H1 (cell line): ENCODE measurements around the gene KCNQ2. TPM values are rescaled to one million over a fixed set of nuclear protein-coding genes. Genes with fewer than 3 reads are reported as not detected.

Source experiments
- CTCF ChIA-PET: fragments of 300-600 bp; sonication (Branson Sonifier 250); formaldehyde crosslinking; loops from one replicate; lab custom pipeline; 2021; ENCODE audit not compliant: partially characterized antibody; lab: Charles Lee
- POLR2A ChIA-PET: fragments of 300-600 bp; sonication (Branson Sonifier 250); formaldehyde crosslinking; loops from one replicate; lab custom pipeline; 2021; ENCODE audit warnings: inconsistent platforms; ENCODE audit not compliant: partially characterized antibody; lab: Charles Lee
- DNase-seq, 2 experiments: peaks; one replicate each; pipeline versions ENCODE4 v3.0.0 to v3.0.0-alpha.2; 2010 to 2022; ENCODE audit warnings: low spot score in 2 of 2, low read depth in 1 of 2, mixed read lengths in 1 of 2
- FAIRE-seq: peaks from 2 replicates; lab custom pipeline; 2011; peaks lifted over from hg19 to GRCh38; lab: Jason Lieb, UNC
- H2AFZ ChIP-seq: 2 replicates; pipeline ENCODE4 v1.8.1; 2012; ENCODE audit warnings: low read length, inconsistent platforms
- H2AK5ac ChIP-seq: 2 replicates; pipeline ENCODE4 v1.6.1; 2013; ENCODE audit warnings: low read depth, low read length
- H2BK120ac ChIP-seq: replicated peaks from 2 replicates; pipeline ENCODE3; 2013; ENCODE audit warnings: low read depth, low read length, inconsistent platforms
- H2BK12ac ChIP-seq: 2 replicates; pipeline ENCODE4 v1.6.1; 2013; ENCODE audit warnings: low read depth, low read length
- H2BK15ac ChIP-seq: 2 replicates; pipeline ENCODE4 v1.6.1; 2013; ENCODE audit warnings: low read length
- H2BK20ac ChIP-seq: 2 replicates; pipeline ENCODE4 v1.6.1; 2013; ENCODE audit warnings: low read length
- H2BK5ac ChIP-seq: 2 replicates; pipeline ENCODE4 v1.6.1; 2013; ENCODE audit warnings: low read depth, low read length
- H3K14ac ChIP-seq: 2 replicates; pipeline ENCODE4 v1.6.1; 2013; ENCODE audit warnings: inconsistent platforms; ENCODE audit not compliant: insufficient read length
- H3K18ac ChIP-seq: 2 replicates; pipeline ENCODE4 v1.6.1; 2013; ENCODE audit warnings: low read length; ENCODE audit errors: extremely low read depth
- H3K23ac ChIP-seq: 2 replicates; pipeline ENCODE4 v1.6.1; 2013; ENCODE audit warnings: inconsistent platforms; ENCODE audit not compliant: insufficient read length
- H3K23me2 ChIP-seq: 2 replicates; pipeline ENCODE4 v1.6.1; 2013; ENCODE audit warnings: low read depth, low read length
- H3K27ac ChIP-seq: 2 replicates; pipeline ENCODE4 v1.6.1; 2011; ENCODE audit warnings: low read depth, low read length, inconsistent platforms
- H3K27me3 ChIP-seq, 4 experiments: replicated peaks in 1 of 4; 1 replicate in 1 of 4; 2 replicates in 3 of 4; pipeline versions ENCODE4 v1.6.1 to v1.8.1; 2011 to 2013; ENCODE audit warnings: low read length in 3 of 4, mild to moderate bottlenecking in 3 of 4, inconsistent platforms in 2 of 4, mixed read lengths in 2 of 4, moderate library complexity in 1 of 4; ENCODE audit not compliant: control insufficient read depth in 3 of 4, insufficient read depth in 3 of 4; ENCODE audit errors: extremely low read depth in 1 of 4
- H3K36me3 ChIP-seq, 4 experiments: 2 replicates each; pipeline versions ENCODE4 v1.6.1 to v1.8.1; 2011 to 2013; ENCODE audit warnings: mild to moderate bottlenecking in 4 of 4, low read length in 3 of 4, moderate library complexity in 2 of 4, control low read depth in 1 of 4, inconsistent platforms in 1 of 4; ENCODE audit not compliant: insufficient read depth in 4 of 4, control insufficient read depth in 2 of 4
- H3K4ac ChIP-seq: replicated peaks from 2 replicates; pipeline ENCODE3; 2013; ENCODE audit warnings: low read length, low read depth, mixed read lengths, inconsistent platforms; ENCODE audit not compliant: insufficient read length
- H3K4me1 ChIP-seq, 4 experiments: replicated peaks in 1 of 4; 1 replicate in 1 of 4; 2 replicates in 3 of 4; pipeline versions ENCODE4 v1.6.1 to v1.8.1; 2011 to 2013; ENCODE audit warnings: low read length in 3 of 4, inconsistent platforms in 2 of 4, mixed read lengths in 1 of 4; ENCODE audit not compliant: insufficient read depth in 4 of 4, control insufficient read depth in 3 of 4
- H3K4me2 ChIP-seq, 2 experiments: 2 replicates each; pipeline versions ENCODE4 v1.6.1 to v1.8.1; 2011 to 2013; ENCODE audit warnings: low read depth in 2 of 2, low read length in 2 of 2, control low read depth in 1 of 2, inconsistent platforms in 1 of 2, mild to moderate bottlenecking in 1 of 2; ENCODE audit not compliant: insufficient read depth in 1 of 2
- H3K4me3 ChIP-seq, 4 experiments: fragments of 200-600, 300-600 bp in 1 of 4; sonication (generic), shearing (Covaris generic), sonication (Bioruptor Twin) in 1 of 4; 2 replicates each; pipeline versions ENCODE4 v1.5.1 to v1.8.1; 2011 to 2016; ENCODE audit warnings: low read length in 4 of 4, low read depth in 3 of 4, control low read depth in 2 of 4, inconsistent platforms in 2 of 4, mild to moderate bottlenecking in 2 of 4, mixed read lengths in 1 of 4, moderate library complexity in 1 of 4; ENCODE audit not compliant: insufficient read depth in 2 of 4; ENCODE audit errors: extremely low read depth in 1 of 4
- H3K56ac ChIP-seq: replicated peaks from 2 replicates; pipeline ENCODE3; 2013; ENCODE audit warnings: low read depth, mild to moderate bottlenecking, mixed read lengths, low read length, inconsistent platforms; ENCODE audit not compliant: insufficient read length
- H3K79me1 ChIP-seq: 2 replicates; pipeline ENCODE4 v1.6.1; 2013; ENCODE audit warnings: low read depth, low read length, control low read depth
- H3K79me2 ChIP-seq, 2 experiments: 2 replicates each; pipeline versions ENCODE4 v1.6.1 to v1.8.1; 2012 to 2013; ENCODE audit warnings: low read length in 2 of 2, mild to moderate bottlenecking in 2 of 2, inconsistent platforms in 1 of 2; ENCODE audit not compliant: insufficient read depth in 2 of 2, control insufficient read depth in 1 of 2
- H3K9ac ChIP-seq, 4 experiments: replicated peaks in 1 of 4; 1 replicate in 1 of 4; 2 replicates in 3 of 4; pipeline versions ENCODE4 v1.6.1 to v1.8.1; 2011 to 2013; ENCODE audit warnings: low read depth in 3 of 4, low read length in 3 of 4, control low read depth in 2 of 4, mild to moderate bottlenecking in 2 of 4, moderate library complexity in 2 of 4, inconsistent platforms in 1 of 4; ENCODE audit errors: extremely low read depth in 1 of 4
- H3K9me3 ChIP-seq, 2 experiments: 2 replicates each; pipeline versions ENCODE4 v1.6.1 to v1.8.1; 2012 to 2013; ENCODE audit warnings: mild to moderate bottlenecking in 2 of 2, moderate library complexity in 2 of 2, control low read depth in 1 of 2, inconsistent platforms in 1 of 2, low read depth in 1 of 2, low read length in 1 of 2, mixed read lengths in 1 of 2; ENCODE audit not compliant: insufficient read depth in 2 of 2
- H4K20me1 ChIP-seq, 2 experiments: replicated peaks in 1 of 2; 2 replicates each; pipeline versions ENCODE3 to v1.8.1; 2011 to 2013; ENCODE audit warnings: inconsistent platforms in 2 of 2, low read length in 2 of 2, mild to moderate bottlenecking in 1 of 2; ENCODE audit not compliant: insufficient read depth in 2 of 2, control insufficient read depth in 1 of 2
- H4K5ac ChIP-seq: 2 replicates; pipeline ENCODE4 v1.6.1; 2013; ENCODE audit warnings: low read length, low read depth, mixed read lengths, inconsistent platforms; ENCODE audit not compliant: insufficient read length
- H4K8ac ChIP-seq: 2 replicates; pipeline ENCODE4 v1.8.0; 2013; ENCODE audit warnings: mild to moderate bottlenecking, moderate library complexity, low read length, inconsistent platforms; ENCODE audit not compliant: insufficient read depth; ENCODE audit errors: extremely low read depth
- H4K91ac ChIP-seq: replicated peaks from 2 replicates; pipeline ENCODE3; 2013; ENCODE audit warnings: low read length, mixed read lengths, inconsistent platforms; ENCODE audit not compliant: insufficient read length
- RBBP5 ChIP-seq: IDR thresholded peaks from 2 replicates; pipeline ENCODE4 v1.7.1; 2012; ENCODE audit warnings: low read depth, mild to moderate bottlenecking, inconsistent platforms, low read length, moderate library complexity, borderline replicate concordance
- TEAD4 ChIP-seq: IDR thresholded peaks from 2 replicates; pipeline ENCODE4 v1.6.1; 2012; ENCODE audit warnings: low read depth, low read length, inconsistent platforms, mixed read lengths
- WGBS, 2 experiments: shearing (Covaris generic) in 1 of 2; methylation state at CpG; one replicate each; pipeline versions ENCODE4 v1.1.6 to v1.1.7; 2013 to 2015; ENCODE audit warnings: low lambda C conversion rate in 2 of 2, mixed read lengths in 2 of 2, inconsistent platforms in 1 of 2, low coverage in 1 of 2, missing lambda C conversion rate in 1 of 2; ENCODE audit not compliant: insufficient replicate concordance in 2 of 2, insufficient coverage in 1 of 2, insufficient read length in 1 of 2; ENCODE audit errors: extremely low coverage in 1 of 2, missing lambda C conversion rate in 1 of 2; 5-methylcytosine and 5-hydroxymethylcytosine counted together
- polyA plus RNA-seq, 7 experiments: library from polyadenylated mRNA; depleted of rRNA in 3 of 7; stranded (reverse) in 5 of 7; unstranded in 2 of 7; fragments of >200 nt in 5 of 7; fragments of 200-250 nt in 2 of 7; gene quantifications; 1 replicate in 5 of 7; 2 replicates in 1 of 7; 4 replicates in 1 of 7; pipeline versions ENCODE4 v1.2.1 to v1.2.3, GENCODE V29; 2011 to 2013; ENCODE audit warnings: missing spikeins in 2 of 7, mixed read lengths in 2 of 7
- total RNA-seq: library from RNA; stranded (reverse); fragmentation: NEBNext Ultra II Directional; extraction: Animal tissue kit (Norgen Biotek cat#: 25700); gene quantifications from 2 replicates; pipeline ENCODE4 v1.2.1, GENCODE V29; 2021

KCNQ2 gene
- total and polyA plus RNA-seq, 2 of the 8 experiments (the other 6 are each of a cell fraction or from before 2014, with no cell fraction given): 82.6 to 243 TPM

DNA sequence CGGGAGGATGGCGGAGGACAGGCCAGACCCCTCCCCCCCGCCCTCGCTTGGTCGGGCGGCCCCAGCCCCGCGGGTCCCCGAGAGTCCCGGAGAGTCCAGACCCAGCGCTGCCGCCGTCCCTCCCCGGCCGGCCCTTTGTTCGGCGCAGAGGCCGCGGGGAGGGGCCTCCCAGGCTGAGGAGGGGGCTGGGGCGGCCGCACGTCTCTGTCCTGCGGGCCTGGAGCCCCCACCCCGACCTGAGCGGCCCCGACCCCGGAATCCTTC, 806 bp downstream of the KCNQ2 start:
- Histone ChIP-seq H4K8ac (no peak overlapping the region), H3K18ac (no peak overlapping the region), H4K5ac (no peak overlapping the region), H2BK5ac (no peak overlapping the region), H3K79me1 (peaks cover 19% of the 10 kb centered on the region), H3K23ac (no peak overlapping the region), H3K27me3 (peaks cover 0 to 16% (median 5%) of the 10 kb centered on the region in 4 experiments; a peak in 4 of 7 replicates), H3K79me2 (peaks cover 13 to 46% of the 10 kb centered on the region in 2 experiments; a peak in 3 of 4 replicates), H3K4me2 (peak overlapping the region; percentile 83 to 91), H2AFZ (no peak overlapping the region), H3K9me3 (no peaks in the 10 kb centered on the region), H3K4ac (no peak overlapping the region), H3K23me2 (peaks cover 6% of the 10 kb centered on the region; the same call in 1 of the 2 replicates), H2AK5ac (no peak overlapping the region), H3K4me3 (peak overlapping the region; percentile 72 to 94 (median 82)), H3K4me1 (peaks cover 0 to 21% (median 10%) of the 10 kb centered on the region in 4 experiments; a peak in 6 of 7 replicates), H3K56ac (no peak overlapping the region), H3K14ac (no peak overlapping the region), H3K36me3 (no peaks in the 10 kb centered on the region), H4K91ac (no peak overlapping the region), H2BK15ac (no peak overlapping the region), H3K9ac (no peak overlapping the region; a peak in 2 of 7 replicates), H2BK20ac (no peak overlapping the region), H2BK12ac (no peak overlapping the region), H4K20me1 (peaks cover 0 to 12% of the 10 kb centered on the region in 2 experiments), H2BK120ac (no peak overlapping the region), H3K27ac (no peak overlapping the region)
- no peak for FAIRE-seq
- WGBS, 2 experiments: no CpG with 5 or more reads among the region's 27 CpGs
- CTCF ChIA-PET: interaction anchor here (1.3 kb wide), 1 partner anchor 30 kb away, joined by 6 read pairs; no protein-coding TSS in a partner anchor
- TF ChIP-seq RBBP5 (no peak), TEAD4 (no peak)
- DNase-seq: no peak
- POLR2A ChIA-PET: interaction anchor here (0.9 to 2.6 kb wide), 8 partner anchors 8 to 49 kb away, joined by 3 to 8 read pairs (median 4); partner anchors contain the start of gene PPDPF
